HepG2 (cell line): ENCODE data around the gene SLIT1. TPM values are rescaled to one million over a fixed set of nuclear protein-coding genes. Genes with fewer than 3 reads are reported as not detected.

Experiments
- ATAC-seq: fragments of 200-7000 bp; cut with Tn5 transposase; 3 replicates; pipeline ENCODE4 v1.9.1; 2020; ENCODE audit warnings: mild to moderate bottlenecking, moderate library complexity
- BruUV-seq: library from RNA; stranded (reverse); fragments of 400-500 nt; replicated peaks from 2 replicates; lab custom pipeline; 2021; lab: Mats Ljungman, UMichigan
- CTCF ChIA-PET: fragments of 300-600 bp; formaldehyde crosslinking; extraction: SDS; loops from one replicate; lab custom pipeline; 2021; ENCODE audit warnings: low total read pairs, inconsistent platforms, low intra/inter-chr PET ratio; lab: Yijun Ruan, JAX
- POLR2A ChIA-PET: fragments of 350-600 bp; sonication (Branson Sonifier 250); formaldehyde crosslinking; loops from one replicate; lab custom pipeline; 2020; ENCODE audit warnings: antibody characterized with exemption, inconsistent platforms; lab: Yijun Ruan, JAX
- DNase-seq: peaks from one replicate; pipeline ENCODE4 v3.0.0-alpha.2; 2015; ENCODE audit warnings: low spot score
- FAIRE-seq: peaks from 3 replicates; lab custom pipeline; 2011; peaks lifted over from hg19 to GRCh38; lab: Jason Lieb, UNC
- H2AFZ ChIP-seq: one replicate; pipeline ENCODE4 v1.6.1; 2011; ENCODE audit warnings: low read length, inconsistent platforms
- H3K27ac ChIP-seq: fragments of 300-600 bp; 3 replicates; pipeline ENCODE4 v1.8.0; 2011; ENCODE audit warnings: mixed run types, mild to moderate bottlenecking, mixed read lengths, low read length, inconsistent platforms; ENCODE audit not compliant: insufficient read depth; ENCODE audit errors: extremely low read length
- H3K27me3 ChIP-seq, 2 experiments: fragments of 200-600 bp in 1 of 2; 2 replicates in 1 of 2; 3 replicates in 1 of 2; pipeline versions ENCODE4 v1.6.0 to v1.8.0; 2011; ENCODE audit warnings: low read length in 2 of 2, mild to moderate bottlenecking in 2 of 2, moderate library complexity in 2 of 2, inconsistent platforms in 1 of 2; ENCODE audit not compliant: insufficient read depth in 2 of 2, control insufficient read depth in 1 of 2
- H3K36me3 ChIP-seq, 2 experiments: fragments of 200-600 bp in 1 of 2; replicated peaks in 1 of 2; 2 replicates in 1 of 2; 3 replicates in 1 of 2; pipeline versions ENCODE4 v1.5.1 to v1.8.0; 2011; ENCODE audit warnings: low read length in 2 of 2, inconsistent platforms in 1 of 2; ENCODE audit not compliant: insufficient read depth in 2 of 2, control insufficient read depth in 1 of 2
- H3K4me1 ChIP-seq: 2 replicates; pipeline ENCODE4 v1.5.1; 2012; ENCODE audit warnings: low read length, inconsistent platforms; ENCODE audit not compliant: insufficient read depth
- H3K4me2 ChIP-seq: 2 replicates; pipeline ENCODE4 v1.6.0; 2011; ENCODE audit warnings: low read depth, low read length, inconsistent platforms
- H3K4me3 ChIP-seq, 3 experiments: fragments of 200-600 bp in 1 of 3; sonication (generic), shearing (Covaris generic) in 1 of 3; replicated peaks in 1 of 3; 2 replicates each; pipeline ENCODE4 v1.5.1; 2011 to 2016; ENCODE audit warnings: low read length in 3 of 3, inconsistent platforms in 2 of 3, low read depth in 2 of 3, mild to moderate bottlenecking in 2 of 3, control low read depth in 1 of 3, mixed read lengths in 1 of 3; ENCODE audit not compliant: insufficient read depth in 1 of 3
- H3K79me2 ChIP-seq: one replicate; pipeline ENCODE4 v1.6.1; 2011; ENCODE audit warnings: low read length, inconsistent platforms; ENCODE audit not compliant: insufficient read depth
- H3K9ac ChIP-seq: 2 replicates; pipeline ENCODE4 v1.6.0; 2011; ENCODE audit warnings: mild to moderate bottlenecking, low read depth, low read length, inconsistent platforms; ENCODE audit not compliant: insufficient read depth
- H3K9me3 ChIP-seq: 2 replicates; pipeline ENCODE4 v1.5.1; 2012; ENCODE audit warnings: mild to moderate bottlenecking, low read length
- H4K20me1 ChIP-seq: 2 replicates; pipeline ENCODE4 v1.6.0; 2011; ENCODE audit warnings: inconsistent platforms, mild to moderate bottlenecking, low read length, moderate library complexity; ENCODE audit not compliant: insufficient read depth
- ELF3 ChIP-seq: IDR thresholded peaks from 2 replicates; pipeline ENCODE4 v1.6.1; 2016; ENCODE audit warnings: missing genetic modification reagents, missing compliant biosample characterization
- ETS1 ChIP-seq: sonication (generic); formaldehyde crosslinking; IDR thresholded peaks from 2 replicates; pipeline ENCODE4 v1.4.0; 2020; ENCODE audit warnings: missing genetic modification reagents
- FOXC1 ChIP-seq: sonication (generic); formaldehyde crosslinking; IDR thresholded peaks from 2 replicates; pipeline ENCODE4 v1.8.0; 2022; ENCODE audit warnings: mild to moderate bottlenecking, missing genetic modification reagents, borderline replicate concordance
- IKZF5 ChIP-seq: IDR thresholded peaks from 2 replicates; pipeline ENCODE4 v1.6.1; 2018; ENCODE audit warnings: missing genetic modification reagents, mild to moderate bottlenecking, missing compliant biosample characterization
- NONO ChIP-seq, 2 experiments: fragments of 450-650 bp in 1 of 2; sonication (generic) in 1 of 2; formaldehyde crosslinking in 1 of 2; IDR thresholded peaks in 1 of 2; conservative IDR thresholded peaks in 1 of 2; 2 replicates each; pipeline versions ENCODE4 v1.6.1 to v1.8.0; 2017 to 2022; ENCODE audit warnings: mild to moderate bottlenecking in 1 of 2, missing genetic modification reagents in 1 of 2, moderate library complexity in 1 of 2
- PPARG ChIP-seq: conservative IDR thresholded peaks from 2 replicates; pipeline ENCODE4 v1.6.1; 2016; ENCODE audit warnings: missing biosample characterization, missing genetic modification reagents
- RBFOX2 ChIP-seq: fragments of 200-400 bp; formaldehyde crosslinking; IDR thresholded peaks from 2 replicates; pipeline ENCODE4 v1.6.1; 2017; ENCODE audit warnings: low read depth, mild to moderate bottlenecking, low read length
- RNF219 ChIP-seq: sonication (generic); formaldehyde crosslinking; IDR thresholded peaks from 2 replicates; pipeline ENCODE4 v1.5.0; 2020; ENCODE audit warnings: mild to moderate bottlenecking, missing genetic modification reagents
- STAT5B ChIP-seq: sonication (generic); formaldehyde crosslinking; IDR thresholded peaks from 2 replicates; pipeline ENCODE4 v1.4.0; 2020; ENCODE audit warnings: missing genetic modification reagents
- XRCC5 ChIP-seq: fragments of 200-400 bp; formaldehyde crosslinking; optimal IDR thresholded peaks from 2 replicates; pipeline ENCODE3; 2017; ENCODE audit warnings: mild to moderate bottlenecking, low read length
- ZNF335 ChIP-seq: sonication (generic); formaldehyde crosslinking; IDR thresholded peaks from 2 replicates; pipeline ENCODE4 v1.4.0; 2020; ENCODE audit warnings: missing genetic modification reagents
- ZNF775 ChIP-seq: sonication (generic); formaldehyde crosslinking; IDR thresholded peaks from 2 replicates; pipeline ENCODE4 v1.4.0; 2020; ENCODE audit warnings: missing genetic modification reagents, mild to moderate bottlenecking, moderate library complexity, borderline replicate concordance
- WGBS: methylation state at CpG from one replicate; pipeline ENCODE4 v1.1.6; 2017; ENCODE audit warnings: low lambda C conversion rate; 5-methylcytosine and 5-hydroxymethylcytosine counted together
- in situ Hi-C: cut with HindIII; loops from 2 replicates; pipeline ENCODE4 v1.10.0; 2017; ENCODE audit warnings: low pct_unique_long_range_greater_than_20kb; ENCODE audit not compliant: extremely low pct_ligation_motif_present
- intact Hi-C: fragments of 100-400 bp; cut with micrococcal nuclease; formaldehyde crosslinking; loops from one replicate; pipeline ENCODE4 v1.10.0; 2022; ENCODE audit not compliant: unreplicated experiment
- polyA plus RNA-seq, 8 experiments: library from polyadenylated mRNA; depleted of rRNA in 3 of 8; stranded (reverse) in 7 of 8; unstranded in 1 of 8; fragments of >200 nt; fragmentation: Illumina TruSeq in 4 of 8; extraction: Trizol in 4 of 8; gene quantifications; 2 replicates each; pipeline versions ENCODE4 v1.2.1 to v1.2.3, GENCODE V29; 2011 to 2016; ENCODE audit warnings: low read depth in 4 of 8, missing spikeins in 1 of 8, mixed read lengths in 1 of 8; ENCODE audit not compliant: insufficient read depth in 1 of 8
- total RNA-seq, 5 experiments: library from RNA; depleted of rRNA; stranded (reverse); fragments of >200 nt; fragmentation: Illumina TruSeq; extraction: Trizol; gene quantifications; 2 replicates each; pipeline ENCODE4 v1.2.3, GENCODE V29; 2016; ENCODE audit warnings: low read depth in 1 of 5

SLIT1 gene
- total and polyA plus RNA-seq, 2 of the 13 experiments (the other 11 are each of a cell fraction or from before 2014, with no cell fraction given) = 0.09 to 0.33 TPM

GRCh38 chr10:97042081-97042480, 143.7 kb downstream of the SLIT1 start:
- H2AFZ ChIP-seq = no peak overlapping the region
- FAIRE-seq = no peak
- no peak for ATAC-seq
- H3K27ac ChIP-seq = no peak overlapping the region
- intact Hi-C loops (no loop called here), in situ Hi-C loops (no loop called here)
- no peaks in the 10 kb centered on the region for H3K36me3 ChIP-seq
- H3K4me1 ChIP-seq = peaks cover 26% of the 10 kb centered on the region
- no peak overlapping the region for H3K4me2 ChIP-seq
- peaks cover 2 to 11% of the 10 kb centered on the region in 2 experiments; a peak in 3 of 5 replicates for H3K27me3 ChIP-seq
- ChIA-PET CTCF (no interaction called here), POLR2A (no interaction called here)
- TF ChIP-seq RBFOX2 = no peak
- no peak for TF ChIP-seq PPARG (CRISPR knock-in tag)
- no peak for TF ChIP-seq ZNF775
- TF ChIP-seq RNF219 (CRISPR knock-in tag) = no peak
- TF ChIP-seq ETS1 (CRISPR knock-in tag) = no peak
- no peak for TF ChIP-seq STAT5B (CRISPR knock-in tag)
- no peak for TF ChIP-seq XRCC5
- no peak for TF ChIP-seq NONO (IDR thresholded peaks at IDR 0.05)
- TF ChIP-seq NONO (CRISPR knock-in tag; conservative IDR thresholded peaks at IDR 0.05) = no peak
- no peak for TF ChIP-seq ZNF335
- no peak for TF ChIP-seq ELF3 (CRISPR knock-in tag)
- TF ChIP-seq IKZF5 = no peak
- TF ChIP-seq FOXC1 = no peak
- H4K20me1 ChIP-seq = no peaks in the 10 kb centered on the region
- WGBS = 36% methylated on average over 5 of the region's 5 CpGs
- no peak for DNase-seq
- H3K9me3 ChIP-seq = no peaks in the 10 kb centered on the region
- no peak overlapping the region for H3K9ac ChIP-seq
- no peak overlapping the region for H3K4me3 ChIP-seq
- no peaks in the 10 kb centered on the region for H3K79me2 ChIP-seq
- no TSS peak for BruUV-seq
